HG02642 (cell line): ENCODE data around the gene GCAT.

Experiments used
- ATAC-seq: cut with Tn5 transposase; IDR thresholded peaks from one replicate; pipeline ENCODE4 v1.9.1; 2021; ENCODE audit warnings: mild to moderate bottlenecking; ENCODE audit not compliant: unreplicated experiment, poor library complexity

The GCAT gene

DNA sequence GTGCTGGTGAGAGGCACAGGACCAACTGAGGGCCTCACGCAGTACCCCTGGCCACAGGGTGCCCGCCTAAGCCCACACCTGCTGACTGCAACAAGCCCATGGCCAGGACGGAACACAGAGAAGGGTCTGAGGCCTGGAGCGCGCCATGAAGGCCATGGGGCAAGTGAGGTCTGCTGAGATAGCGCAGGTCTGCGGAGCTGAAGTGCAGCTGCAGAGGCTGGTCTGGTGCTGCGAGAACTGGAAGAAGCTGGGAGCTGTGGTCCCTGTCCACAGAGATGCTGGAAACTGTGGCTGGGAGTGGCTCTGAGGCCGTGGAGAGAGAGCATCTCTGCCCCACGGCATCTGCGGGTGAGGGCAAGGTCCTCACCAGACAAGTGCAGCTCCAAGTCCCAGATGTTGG is 23.7 kb downstream of the GCAT start:
- ATAC-seq, result no peak

DNA sequence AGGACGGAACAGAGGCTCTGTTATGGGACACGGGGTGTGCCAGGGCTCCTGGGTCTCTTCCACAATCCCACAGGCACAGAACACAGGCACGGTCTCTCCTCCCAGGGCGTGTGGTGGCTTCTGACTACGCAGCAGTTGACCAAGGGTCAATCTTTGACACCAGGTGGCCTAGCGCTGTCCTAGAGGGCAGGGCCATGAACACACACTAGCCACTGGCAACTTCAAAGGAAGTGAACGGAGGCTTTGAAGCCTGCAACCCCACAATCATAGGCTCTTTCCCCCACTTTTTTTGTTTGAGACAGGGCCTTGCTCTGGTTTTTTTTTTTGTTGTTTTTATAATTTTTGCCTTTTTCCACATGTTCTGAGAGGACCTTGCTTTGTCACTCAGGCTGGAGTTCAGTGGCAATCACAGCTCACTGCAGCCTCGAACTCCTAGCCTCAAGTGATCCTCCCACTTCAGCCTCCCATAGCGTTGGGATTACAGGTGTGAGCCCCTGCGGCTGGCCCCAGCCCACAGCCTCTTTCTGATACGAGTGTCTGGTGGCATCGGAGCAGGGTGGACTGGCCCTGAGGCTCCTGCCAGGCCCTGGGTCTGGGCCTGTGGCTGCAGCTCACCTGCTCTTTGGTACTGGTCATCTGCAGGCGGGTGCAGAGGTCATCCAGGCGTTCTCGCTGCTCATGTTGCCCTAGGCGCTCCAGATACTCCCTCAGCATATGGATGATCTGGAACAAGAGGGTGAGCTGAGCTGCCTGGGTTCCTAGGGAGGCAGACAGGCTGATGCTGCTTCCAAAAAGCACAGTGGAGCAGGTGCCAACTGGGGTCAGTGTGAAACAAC is 24.5 kb downstream of the GCAT start:
- ATAC-seq, result no peak

DNA sequence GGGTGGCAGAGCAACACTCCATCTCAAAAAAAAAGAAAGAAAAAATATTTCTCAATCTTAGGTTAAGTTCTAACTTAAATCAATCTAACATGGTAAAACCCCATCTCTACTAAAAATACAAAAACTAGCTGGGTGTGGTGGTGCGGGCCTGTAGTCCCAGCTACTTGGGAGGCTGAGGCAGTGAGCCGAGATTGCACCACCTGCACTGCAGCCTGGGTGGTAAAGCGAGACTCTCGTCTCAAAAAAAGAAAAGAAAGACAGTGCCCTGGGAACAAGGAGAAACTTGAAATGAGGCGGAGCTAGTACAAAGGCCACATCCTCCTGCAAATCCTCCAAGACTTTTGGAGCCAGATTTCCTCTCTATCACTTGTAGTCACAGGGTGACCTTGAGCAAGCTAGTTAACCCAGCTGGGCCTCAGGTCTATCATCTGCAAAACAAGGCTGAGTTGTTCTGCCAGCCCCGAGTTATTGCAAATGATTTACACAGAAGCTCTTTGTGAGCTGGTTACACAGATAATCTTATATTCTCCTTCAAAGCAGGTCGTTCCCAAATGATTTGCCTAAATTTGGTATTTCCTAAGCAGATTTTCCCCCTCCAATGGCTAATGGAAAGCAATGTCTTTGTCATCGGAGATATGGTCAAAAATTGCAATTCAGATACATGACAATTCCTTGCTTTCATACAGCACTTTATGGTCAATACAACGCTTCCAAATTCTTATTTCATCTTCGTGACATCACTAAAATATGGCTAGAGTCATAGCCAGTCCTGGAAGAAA is 34.5 kb downstream of the GCAT start:
- no peak for ATAC-seq

DNA sequence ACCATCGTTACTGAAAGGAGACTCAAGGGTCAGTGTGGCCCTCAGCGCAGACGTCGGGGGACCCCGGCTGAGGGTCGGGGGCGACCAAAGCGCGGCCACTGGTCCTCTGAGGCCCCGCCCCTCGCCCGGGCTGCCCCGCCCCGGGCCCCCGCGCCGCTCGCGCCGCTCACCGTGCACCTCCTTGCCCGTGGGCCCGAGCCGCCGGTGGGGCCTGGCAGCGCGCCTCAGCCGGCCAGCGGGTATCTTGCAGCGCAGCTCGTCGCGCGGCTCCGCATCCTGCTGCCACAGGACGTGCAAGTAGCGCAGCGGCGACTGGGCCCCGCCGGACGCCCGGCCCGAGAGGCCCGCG is 36.0 kb downstream of the GCAT start:
- peak; percentile 54 for ATAC-seq

DNA sequence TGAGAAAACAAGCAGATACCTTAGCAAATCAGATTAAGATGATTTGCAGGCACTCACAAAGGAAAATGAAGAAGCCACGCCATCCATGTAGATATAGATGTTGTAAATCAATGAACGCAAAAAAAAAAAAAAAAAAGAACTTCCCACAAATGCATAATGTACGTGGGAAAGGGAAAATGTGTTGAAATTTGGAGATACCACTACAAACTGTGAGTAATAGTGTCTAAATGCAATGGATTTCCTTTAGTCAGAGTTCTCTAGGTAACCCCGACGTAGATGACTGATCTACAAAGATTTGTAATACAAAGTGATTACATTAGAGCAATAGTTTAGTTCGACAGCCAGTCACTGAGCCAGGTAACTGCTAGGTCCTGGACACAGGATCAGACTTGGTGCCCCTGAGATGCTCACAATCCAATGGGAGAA is 37.2 kb downstream of the GCAT start:
- no peak for ATAC-seq

DNA sequence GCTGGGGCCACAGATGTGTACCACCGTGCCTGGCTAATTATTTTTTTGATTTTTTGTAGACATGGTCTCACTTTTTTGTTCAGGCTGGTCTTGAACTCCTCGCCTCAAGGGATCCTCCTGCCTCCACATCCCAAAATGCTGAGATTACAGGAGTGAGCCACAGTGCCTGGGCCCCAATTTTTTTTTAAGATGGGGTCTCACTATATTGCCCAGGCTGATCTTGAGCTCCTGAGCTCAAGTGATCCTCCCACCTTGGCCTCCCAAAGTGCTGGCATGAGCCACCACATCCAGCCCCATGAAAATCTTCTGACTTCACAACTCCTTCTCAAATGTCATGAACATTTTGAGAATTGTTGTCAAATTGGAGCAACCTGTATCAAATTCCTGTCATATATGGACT is 38.7 kb downstream of the GCAT start:
- ATAC-seq, result no peak

DNA sequence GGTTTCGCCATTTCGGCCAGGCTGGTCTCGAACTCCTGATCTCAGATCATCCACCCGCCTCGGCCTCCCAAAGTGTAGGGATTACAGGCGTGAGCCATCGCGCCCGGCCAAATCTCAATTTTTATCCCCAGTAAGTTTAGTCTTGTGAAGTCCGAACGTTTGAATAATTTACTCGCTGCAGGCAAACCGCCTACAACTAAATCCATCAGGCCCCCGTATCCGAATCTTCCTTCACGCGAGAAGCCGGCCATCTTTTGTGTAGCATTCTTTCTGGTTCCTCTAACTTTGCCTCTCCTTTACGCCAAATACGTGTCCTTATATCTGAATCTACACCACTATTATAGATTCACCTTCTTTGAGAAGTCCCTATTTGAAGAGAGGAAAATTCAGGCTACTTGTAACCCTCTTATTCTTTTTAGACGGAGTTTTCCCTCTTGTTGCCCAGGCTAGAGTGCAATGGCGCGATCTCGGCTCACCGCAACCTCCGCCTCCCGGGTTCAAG is 40.9 kb downstream of the GCAT start:
- ATAC-seq, result no peak

DNA sequence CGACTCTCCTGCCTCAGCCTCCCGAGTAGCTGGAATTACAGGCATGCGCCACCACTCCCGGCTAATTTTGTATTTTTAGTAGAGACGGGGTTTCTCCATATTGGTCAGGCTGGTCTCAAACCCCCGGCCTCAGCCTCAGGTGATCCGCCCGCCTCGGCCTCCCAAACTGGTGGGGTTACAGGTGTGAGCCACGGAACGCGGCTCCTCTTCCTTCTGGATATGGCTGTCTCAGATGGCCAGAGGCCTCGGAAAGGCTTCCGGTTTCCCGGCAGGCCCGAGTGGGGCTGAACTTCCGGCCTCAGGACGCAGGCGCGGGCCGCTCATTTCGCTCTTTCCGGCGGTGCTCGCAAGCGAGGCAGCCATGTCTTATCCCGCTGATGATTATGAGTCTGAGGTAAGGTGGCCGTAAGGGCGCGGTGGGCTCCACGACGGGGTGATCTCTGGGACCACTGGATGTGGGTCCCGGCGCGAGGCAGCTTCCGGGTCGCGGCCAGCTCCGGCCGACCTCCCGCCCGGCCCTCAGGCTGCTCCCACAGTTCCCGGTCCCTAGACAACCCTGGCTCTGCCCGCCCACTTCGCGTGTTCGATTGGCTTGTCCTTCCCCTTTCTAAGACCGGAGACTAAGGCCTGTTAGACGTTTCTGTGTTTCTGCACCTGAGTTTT is 41.5 kb downstream of the GCAT start, which contains the start of gene EIF3L:
Gene EIF3L (plus strand): TSS at position 331 of the 663 bp plus-strand sequence. CDS start 31 bp downstream, at position 362.
- peak; percentile 68 for ATAC-seq

DNA sequence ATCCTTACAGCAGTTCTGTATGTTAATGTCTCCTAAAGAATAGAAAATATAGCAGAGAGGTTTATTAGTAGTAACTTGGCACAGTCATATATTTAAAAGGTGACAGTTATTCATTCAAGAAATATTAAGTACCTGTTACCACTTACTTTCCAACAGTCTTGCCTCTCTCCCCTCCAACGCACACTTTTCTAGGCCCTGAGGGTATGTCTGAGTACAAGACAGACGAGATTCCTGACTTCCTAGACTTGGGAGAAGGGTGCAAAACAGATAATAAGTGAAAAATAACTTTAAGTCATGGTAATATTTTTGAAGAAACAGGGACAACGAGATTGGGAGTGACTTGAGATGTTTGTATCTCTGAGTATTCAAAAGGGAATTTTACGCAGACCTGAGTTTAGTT is 43.1 kb downstream of the GCAT start:
- ATAC-seq, result no peak

DNA sequence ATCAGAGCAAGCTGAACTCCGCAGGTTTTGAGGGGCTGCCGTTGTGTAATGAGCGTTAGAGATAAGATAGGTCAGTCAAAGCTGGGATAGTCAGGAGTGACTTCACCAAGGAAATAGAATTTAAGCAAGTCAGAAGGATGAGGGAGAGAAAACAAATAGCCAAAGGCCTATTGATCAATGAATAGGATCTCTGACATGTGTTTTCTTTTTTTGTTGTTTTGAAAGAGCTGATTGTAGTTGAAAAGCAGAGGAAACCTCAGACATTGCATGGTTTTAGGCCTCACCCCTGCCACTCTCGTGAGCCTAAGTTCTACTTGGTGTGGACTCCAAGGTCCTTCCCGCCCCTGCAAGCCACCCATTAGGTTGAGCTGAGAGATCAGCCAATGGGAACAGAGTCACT is 44.7 kb downstream of the GCAT start:
- no peak for ATAC-seq

DNA sequence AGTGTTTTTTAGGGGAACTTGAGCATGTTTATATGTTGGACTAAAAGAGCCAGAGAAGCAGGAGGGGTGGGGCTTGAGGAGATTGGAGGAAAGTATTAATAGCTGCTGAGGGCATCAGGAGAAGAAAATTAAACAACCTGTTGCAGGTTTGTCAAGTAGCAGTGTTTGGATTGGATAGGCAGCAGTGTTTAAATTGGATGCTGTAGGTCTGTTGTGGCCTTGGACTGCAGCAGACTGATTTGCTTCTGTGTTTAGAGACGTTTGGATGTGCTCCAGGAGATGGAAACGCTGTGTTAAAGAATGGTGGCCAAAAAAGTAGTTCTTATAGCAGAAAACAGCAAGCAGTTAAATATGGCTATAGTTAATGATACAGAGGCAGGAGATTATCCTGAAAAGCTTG is 47.2 kb downstream of the GCAT start:
- no peak for ATAC-seq

DNA sequence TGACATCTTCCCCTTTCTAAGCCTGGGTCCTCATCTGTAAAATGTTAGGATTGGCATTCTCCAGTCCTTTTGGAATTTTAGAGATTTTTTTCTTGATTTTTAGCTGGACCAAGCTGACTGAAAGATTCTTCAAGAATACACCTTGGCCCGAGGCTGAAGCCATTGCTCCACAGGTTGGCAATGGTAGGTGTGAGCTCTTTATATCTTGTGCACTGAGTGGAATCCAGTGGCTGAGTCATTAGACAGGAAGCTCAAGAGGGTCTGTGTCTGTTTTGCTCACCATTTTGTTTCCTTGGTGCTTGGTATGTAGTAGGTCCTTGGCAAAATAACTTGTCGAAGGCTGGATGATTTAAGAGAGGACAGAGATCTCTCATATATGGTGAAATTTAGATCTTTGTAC is 47.7 kb downstream of the GCAT start:
- ATAC-seq, result no peak

DNA sequence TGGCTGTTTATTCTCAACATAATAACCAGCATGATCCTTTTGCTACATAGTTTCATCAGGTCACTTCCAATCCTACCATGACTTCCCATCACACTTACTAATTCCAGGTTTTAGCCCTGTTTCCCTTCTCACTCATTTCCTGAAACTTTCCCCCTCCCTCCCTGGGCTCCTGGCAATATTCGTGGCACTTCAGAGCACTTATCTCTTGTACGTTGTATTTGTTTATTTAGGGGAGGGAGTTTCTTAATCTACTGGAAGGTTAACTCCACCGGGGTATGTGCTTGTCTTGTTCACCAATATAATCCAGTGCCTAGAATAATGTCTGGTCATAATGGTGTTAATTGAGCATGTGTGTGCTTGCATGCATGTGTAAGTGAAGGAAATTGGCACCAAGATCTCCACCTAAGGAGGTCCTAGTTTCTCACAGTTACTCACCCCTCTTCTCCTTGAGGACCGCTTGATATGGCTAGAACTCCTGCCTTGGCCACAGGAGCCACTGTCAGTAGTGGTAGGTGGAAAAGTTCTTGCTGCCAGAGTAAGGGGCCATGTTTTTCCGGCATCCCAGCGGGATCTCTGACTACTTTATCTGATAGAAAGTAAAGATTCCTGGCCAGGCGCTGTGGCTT is 53.2 kb downstream of the GCAT start:
- ATAC-seq, result no peak

DNA sequence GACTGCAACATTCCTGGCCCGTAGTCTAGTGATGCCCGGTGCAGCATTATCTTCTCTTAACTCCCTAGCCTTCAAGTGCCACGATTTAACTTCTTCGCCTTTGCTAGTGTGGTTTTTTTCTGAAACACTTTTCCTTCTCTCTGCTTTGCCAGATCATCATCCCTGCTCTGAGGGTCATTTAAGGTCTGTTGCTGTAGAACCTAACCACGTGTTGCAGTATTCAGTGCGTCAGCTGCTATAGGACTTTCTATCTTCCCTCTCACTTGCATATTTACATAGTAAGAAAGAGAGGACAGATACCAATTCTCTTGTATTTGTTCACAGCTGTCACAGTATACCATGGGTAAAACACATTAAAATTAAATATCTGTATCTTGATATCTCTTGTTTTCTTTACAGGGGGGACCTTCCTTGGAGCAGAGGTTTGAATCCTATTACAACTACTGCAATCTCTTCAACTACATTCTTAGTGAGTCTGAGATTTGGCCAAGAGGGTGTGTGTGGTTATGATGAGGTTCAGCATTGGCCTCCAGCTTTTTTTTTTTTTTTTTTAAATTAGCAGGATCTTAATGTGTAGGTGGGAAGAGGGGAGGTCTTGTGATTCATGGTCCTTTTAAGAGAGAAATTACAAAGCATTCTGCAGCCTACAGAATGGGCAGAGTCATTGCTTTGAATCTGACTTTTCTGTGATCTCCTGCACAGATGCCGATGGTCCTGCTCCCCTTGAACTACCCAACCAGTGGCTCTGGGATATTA is 55.0 kb downstream of the GCAT start:
- ATAC-seq, result no peak

DNA sequence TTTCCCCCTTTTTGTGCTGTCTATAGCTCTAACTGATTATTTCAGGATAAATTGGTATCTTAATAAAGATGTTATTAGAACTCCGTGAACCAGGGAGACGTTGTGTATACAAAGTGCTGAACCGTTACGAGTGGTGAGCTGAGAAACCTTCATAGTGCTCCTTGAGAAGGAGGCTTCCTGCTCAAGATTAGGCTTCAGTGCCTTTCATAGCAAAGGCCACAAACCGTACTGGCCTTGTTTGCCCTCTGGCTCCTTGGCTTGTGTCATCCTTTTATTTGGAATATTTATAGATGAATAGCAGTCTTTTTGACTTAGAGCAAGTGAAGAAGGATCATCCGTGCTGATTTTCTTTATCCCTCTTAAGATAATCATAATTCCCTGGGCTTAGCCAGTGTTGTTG is 57.8 kb downstream of the GCAT start:
- ATAC-seq, result no peak
